Hippocampal formation (tissue), 2 donors: ENCODE data around the gene B3GNT9.

Experiments used
- DNase-seq, 2 donors: peaks; one replicate each; lab custom pipeline; 2025; lab: John Stamatoyannopoulos, UW

B3GNT9 gene

GRCh38 chr16:67185651-67186134, 34.9 kb upstream of the B3GNT9 start:
- DNase-seq = no peak

- DNase-seq = peak; percentile 51 to 78
These were observed 34.3 kb upstream of the B3GNT9 start for GRCh38 chr16:67184995-67185650.

- DNase-seq = no peak
These were observed 33.7 kb upstream of the B3GNT9 start for GRCh38 chr16:67184453-67184994.

GRCh38 chr16:67183627-67184452, 33.0 kb upstream of the B3GNT9 start, which contains the start of gene MATCAP1:
MATCAP1 (minus strand) TSS chr16:67183963; CDS start chr16:67180610, 3,353 bp downstream.
- peak; percentile 93 to 98 for DNase-seq

GRCh38 chr16:67183284-67183626, 32.5 kb upstream of the B3GNT9 start:
- DNase-seq = no peak

GRCh38 chr16:67182288-67182687, 31.5 kb upstream of the B3GNT9 start:
- no peak for DNase-seq

GRCh38 chr16:67181346-67181745, 30.5 kb upstream of the B3GNT9 start:
- no peak for DNase-seq

GRCh38 chr16:67180166-67180565, 29.4 kb upstream of the B3GNT9 start:
- no peak for DNase-seq

GRCh38 chr16:67179421-67180080, 28.8 kb upstream of the B3GNT9 start:
- DNase-seq = no peak

- no peak for DNase-seq
These were observed 27.2 kb upstream of the B3GNT9 start for GRCh38 chr16:67177743-67178699.

- DNase-seq = no peak
These were observed 25.9 kb upstream of the B3GNT9 start for GRCh38 chr16:67176662-67177061.

GRCh38 chr16:67174706-67175231, 24.0 kb upstream of the B3GNT9 start:
- no peak for DNase-seq

- peak; percentile 48 to 64 for DNase-seq
These were observed 23.3 kb upstream of the B3GNT9 start for GRCh38 chr16:67173808-67174705.

- no peak for DNase-seq
These were observed 22.5 kb upstream of the B3GNT9 start for GRCh38 chr16:67173323-67173722.

- DNase-seq = no peak
These were observed 20.3 kb upstream of the B3GNT9 start for GRCh38 chr16:67170949-67171649.

- peak; percentile 29 to 57 for DNase-seq
These were observed 19.6 kb upstream of the B3GNT9 start, which contains the start of gene NOL3 for GRCh38 chr16:67170168-67170948. NOL3 (plus strand) TSS chr16:67170538.

GRCh38 chr16:67169642-67170167, 18.9 kb upstream of the B3GNT9 start:
- no peak for DNase-seq

GRCh38 chr16:67169011-67169451, 18.2 kb upstream of the B3GNT9 start:
- no peak for DNase-seq
